HepG2 (cell line): Measurements from ENCODE around the gene GSTM4. TPM values are rescaled to one million over a fixed set of nuclear protein-coding genes. Genes with fewer than 3 reads are reported as not detected.
A peak's percentile ranks its signal among the peaks of the same experiment; 100 is the strongest.

Experiments used
- ATF7 ChIP-seq, 2 experiments: fragments of 450-650 bp in 1 of 2; sonication (generic) in 1 of 2; formaldehyde crosslinking in 1 of 2; IDR thresholded peaks; 2 replicates each; pipeline versions ENCODE4 v1.4.0 to v1.6.1; 2016 to 2020; ENCODE audit warnings: antibody characterized with exemption in 1 of 2, mild to moderate bottlenecking in 1 of 2, missing genetic modification reagents in 1 of 2
- CBX1 ChIP-seq: IDR thresholded peaks from one replicate; pipeline ENCODE4 v1.6.1; 2016; ENCODE audit warnings: antibody characterized with exemption, low read depth
- DPF2 ChIP-seq: sonication (generic); formaldehyde crosslinking; IDR thresholded peaks from 2 replicates; pipeline ENCODE4 v1.4.0; 2020; ENCODE audit warnings: mild to moderate bottlenecking, low read depth, missing genetic modification reagents, borderline replicate concordance
- ELF1 ChIP-seq: sonication (generic); formaldehyde crosslinking; IDR thresholded peaks from 2 replicates; pipeline ENCODE4 v1.4.0; 2020; ENCODE audit warnings: missing genetic modification reagents
- ESRRA ChIP-seq: sonication (generic); formaldehyde crosslinking; IDR thresholded peaks from 2 replicates; pipeline ENCODE4 v1.5.1; 2020; ENCODE audit warnings: mild to moderate bottlenecking, low read depth, missing genetic modification reagents
- ETV5 ChIP-seq: IDR thresholded peaks from 2 replicates; pipeline ENCODE4 v1.6.1; 2018; ENCODE audit warnings: missing biosample characterization, missing genetic modification reagents, inconsistent platforms, borderline replicate concordance
- HMG20A ChIP-seq: IDR thresholded peaks from 2 replicates; pipeline ENCODE4 v1.6.1; 2016; ENCODE audit warnings: borderline replicate concordance
- HMGA1 ChIP-seq: sonication (generic); formaldehyde crosslinking; conservative IDR thresholded peaks from 2 replicates; pipeline ENCODE4 v1.4.0; 2020; ENCODE audit warnings: missing genetic modification reagents
- HNRNPUL1 ChIP-seq: fragments of 200-400 bp; formaldehyde crosslinking; IDR thresholded peaks from 2 replicates; pipeline ENCODE4 v1.6.1; 2017; ENCODE audit warnings: low read depth, mild to moderate bottlenecking, low read length, moderate library complexity
- MATR3 ChIP-seq: sonication (generic); formaldehyde crosslinking; IDR thresholded peaks from 2 replicates; pipeline ENCODE4 v1.4.0; 2020; ENCODE audit warnings: missing genetic modification reagents
- MTF2 ChIP-seq: sonication (generic); formaldehyde crosslinking; IDR thresholded peaks from 2 replicates; pipeline ENCODE4 v1.5.0; 2020; ENCODE audit warnings: missing genetic modification reagents, borderline replicate concordance
- NFE2 ChIP-seq: sonication (generic); formaldehyde crosslinking; IDR thresholded peaks from 2 replicates; pipeline ENCODE4 v1.4.0; 2020; ENCODE audit warnings: missing genetic modification reagents
- NFKB2 ChIP-seq: sonication (generic); formaldehyde crosslinking; IDR thresholded peaks from 2 replicates; pipeline ENCODE4 v1.4.0; 2020; ENCODE audit warnings: missing genetic modification reagents, borderline replicate concordance
- NFYC ChIP-seq: IDR thresholded peaks from 2 replicates; pipeline ENCODE4 v1.6.1; 2016; ENCODE audit warnings: missing genetic modification reagents, missing compliant biosample characterization
- PHF5A ChIP-seq: IDR thresholded peaks from one replicate; pipeline ENCODE4 v1.6.1; 2018; ENCODE audit warnings: low read depth, missing genetic modification reagents; ENCODE audit not compliant: unreplicated experiment
- SALL1 ChIP-seq: sonication (generic); formaldehyde crosslinking; IDR thresholded peaks from 2 replicates; pipeline ENCODE4 v1.8.0; 2022; ENCODE audit warnings: mild to moderate bottlenecking, missing genetic modification reagents
- SMARCC2 ChIP-seq: fragments of 450-650 bp; IDR thresholded peaks from 2 replicates; pipeline ENCODE4 v1.6.1; 2017; ENCODE audit warnings: antibody characterized with exemption, mild to moderate bottlenecking
- SMARCE1 ChIP-seq: fragments of 450-650 bp; IDR thresholded peaks from 2 replicates; pipeline ENCODE4 v1.6.1; 2017; ENCODE audit warnings: borderline replicate concordance
- THYN1 ChIP-seq: sonication (generic); formaldehyde crosslinking; IDR thresholded peaks from 2 replicates; pipeline ENCODE4 v1.8.1; 2023; ENCODE audit warnings: low read depth, mild to moderate bottlenecking, moderate library complexity, missing genetic modification reagents, borderline replicate concordance
- ZFP36L1 ChIP-seq: sonication (generic); formaldehyde crosslinking; IDR thresholded peaks from 2 replicates; pipeline ENCODE4 v1.8.0; 2022; ENCODE audit warnings: mild to moderate bottlenecking, missing genetic modification reagents, moderate library complexity
- ZNF274 ChIP-seq: sonication (generic); formaldehyde crosslinking; IDR thresholded peaks from 2 replicates; pipeline ENCODE4 v1.5.1; 2020; ENCODE audit warnings: mild to moderate bottlenecking, missing genetic modification reagents
- ZNF484 ChIP-seq: sonication (generic); formaldehyde crosslinking; IDR thresholded peaks from 2 replicates; pipeline ENCODE4 v1.5.1; 2020; ENCODE audit warnings: mild to moderate bottlenecking, low read depth, missing genetic modification reagents, borderline replicate concordance
- ZNF567 ChIP-seq: sonication (generic); formaldehyde crosslinking; IDR thresholded peaks from 2 replicates; pipeline ENCODE4 v1.8.1; 2023; ENCODE audit warnings: mild to moderate bottlenecking, missing genetic modification reagents, borderline replicate concordance
- ZNF607 ChIP-seq: sonication (generic); formaldehyde crosslinking; IDR thresholded peaks from 2 replicates; pipeline ENCODE4 v1.5.1; 2020; ENCODE audit warnings: missing genetic modification reagents, mild to moderate bottlenecking, borderline replicate concordance
- ZNF724P ChIP-seq: sonication (generic); formaldehyde crosslinking; IDR thresholded peaks from 2 replicates; pipeline ENCODE4 v1.8.0; 2022; ENCODE audit warnings: missing genetic modification reagents, borderline replicate concordance
- ZNF749 ChIP-seq: sonication (generic); formaldehyde crosslinking; IDR thresholded peaks from 2 replicates; pipeline ENCODE4 v1.8.0; 2022; ENCODE audit warnings: mild to moderate bottlenecking, missing genetic modification reagents, moderate library complexity, borderline replicate concordance
- ZNF782 ChIP-seq: sonication (generic); formaldehyde crosslinking; IDR thresholded peaks from 2 replicates; pipeline ENCODE4 v1.4.0; 2020; ENCODE audit warnings: missing genetic modification reagents, mild to moderate bottlenecking, borderline replicate concordance
- ZNF891 ChIP-seq: sonication (generic); formaldehyde crosslinking; IDR thresholded peaks from 2 replicates; pipeline ENCODE4 v1.5.0; 2020; ENCODE audit warnings: mild to moderate bottlenecking, missing genetic modification reagents
- polyA plus RNA-seq, 8 experiments: library from polyadenylated mRNA; depleted of rRNA in 3 of 8; stranded (reverse) in 7 of 8; unstranded in 1 of 8; fragments of >200 nt; fragmentation: Illumina TruSeq in 4 of 8; extraction: Trizol in 4 of 8; gene quantifications; 2 replicates each; pipeline versions ENCODE4 v1.2.1 to v1.2.3, GENCODE V29; 2011 to 2016; ENCODE audit warnings: low read depth in 4 of 8, missing spikeins in 1 of 8, mixed read lengths in 1 of 8; ENCODE audit not compliant: insufficient read depth in 1 of 8
- total RNA-seq, 5 experiments: library from RNA; depleted of rRNA; stranded (reverse); fragments of >200 nt; fragmentation: Illumina TruSeq; extraction: Trizol; gene quantifications; 2 replicates each; pipeline ENCODE4 v1.2.3, GENCODE V29; 2016; ENCODE audit warnings: low read depth in 1 of 5
- TF ChIP-seq, protein P1 (sequence below): IDR thresholded peaks from 2 replicates; pipeline ENCODE4 v1.6.1; 2016; ENCODE audit warnings: mild to moderate bottlenecking, missing biosample characterization, missing genetic modification reagents
- TF ChIP-seq, protein P2 (sequence below): sonication (generic); formaldehyde crosslinking; IDR thresholded peaks from 2 replicates; pipeline ENCODE4 v1.4.0; 2020; ENCODE audit warnings: missing genetic modification reagents

The GSTM4 gene
- total and polyA plus RNA-seq, 2 of the 13 experiments (the other 11 are each of a cell fraction or from before 2014, with no cell fraction given), result 25.3 to 40.8 TPM

GRCh38 chr1:109655615-109656519 lies at the start of gene GSTM4 (continued):
- TF ChIP-seq ETV5, result peak; percentile 82
- TF ChIP-seq PHF5A (CRISPR knock-in tag), result no peak
- peak; percentile 45; the same call in 1 of the 2 replicates for TF ChIP-seq ZNF891 (CRISPR knock-in tag)
- no peak for TF ChIP-seq MATR3 (CRISPR knock-in tag)
- TF ChIP-seq ZNF567, result 0 out of 2 replicates have a peak, but pooled peaks have one; percentile 54
- peak; percentile 82 for TF ChIP-seq SALL1
- TF ChIP-seq ZNF724P (CRISPR knock-in tag), result no peak
- TF ChIP-seq NFYC (CRISPR knock-in tag), result no peak
- no peak for TF ChIP-seq ZFP36L1 (CRISPR knock-in tag)
- TF ChIP-seq ZNF782, result peak; percentile 70; the same call in 1 of the 2 replicates
- TF ChIP-seq NFE2 (CRISPR knock-in tag), result no peak
- TF ChIP-seq MTF2 (CRISPR knock-in tag), result no peak
- 0 out of 2 replicates have a peak, but pooled peaks have one; percentile 29 for TF ChIP-seq DPF2
- peak; percentile 91; the same call in 1 of the 2 replicates for TF ChIP-seq NFKB2
- no peak for TF ChIP-seq HNRNPUL1
- TF ChIP-seq SMARCC2, result no peak
- no peak for TF ChIP-seq CBX1
- TF ChIP-seq SMARCE1, result no peak
- TF ChIP-seq, protein P1, sequence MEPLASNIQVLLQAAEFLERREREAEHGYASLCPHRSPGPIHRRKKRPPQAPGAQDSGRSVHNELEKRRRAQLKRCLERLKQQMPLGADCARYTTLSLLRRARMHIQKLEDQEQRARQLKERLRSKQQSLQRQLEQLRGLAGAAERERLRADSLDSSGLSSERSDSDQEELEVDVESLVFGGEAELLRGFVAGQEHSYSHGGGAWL (CRISPR knock-in tag), result no peak
- TF ChIP-seq, protein P2, sequence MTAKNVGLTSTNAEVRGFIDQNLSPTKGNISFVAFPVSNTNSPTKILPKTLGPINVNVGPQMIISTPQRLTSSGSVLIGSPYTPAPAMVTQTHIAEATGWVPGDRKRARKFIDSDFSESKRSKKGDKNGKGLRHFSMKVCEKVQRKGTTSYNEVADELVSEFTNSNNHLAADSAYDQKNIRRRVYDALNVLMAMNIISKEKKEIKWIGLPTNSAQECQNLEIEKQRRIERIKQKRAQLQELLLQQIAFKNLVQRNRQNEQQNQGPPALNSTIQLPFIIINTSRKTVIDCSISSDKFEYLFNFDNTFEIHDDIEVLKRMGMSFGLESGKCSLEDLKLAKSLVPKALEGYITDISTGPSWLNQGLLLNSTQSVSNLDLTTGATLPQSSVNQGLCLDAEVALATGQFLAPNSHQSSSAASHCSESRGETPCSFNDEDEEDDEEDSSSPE, result peak; percentile 52
- no peak for TF ChIP-seq ATF7 (IDR thresholded peaks at IDR 0.05)
- TF ChIP-seq ATF7 (CRISPR knock-in tag; IDR thresholded peaks at IDR 0.05), result 0 out of 2 replicates have a peak, but pooled peaks have one; percentile 21
- TF ChIP-seq ELF1 (CRISPR knock-in tag), result peak; percentile 77
- 0 out of 2 replicates have a peak, but pooled peaks have one; percentile 53 for TF ChIP-seq HMG20A (CRISPR knock-in tag)
- peak; percentile 35; the same call in 1 of the 2 replicates for TF ChIP-seq ZNF274
- TF ChIP-seq ESRRA (CRISPR knock-in tag), result peak; percentile 88
- TF ChIP-seq ZNF484, result no peak
- TF ChIP-seq HMGA1 (CRISPR knock-in tag), result no peak
- peak; percentile 79 for TF ChIP-seq ZNF607 (CRISPR knock-in tag)
- no peak for TF ChIP-seq ZNF749 (CRISPR knock-in tag)
- TF ChIP-seq THYN1 (CRISPR knock-in tag), result no peak
